WTC11 (cell line): Measurements from ENCODE around the gene USH2A.

ENCODE experiments used
- ATF6 ChIP-seq: sonication (generic); formaldehyde crosslinking; IDR thresholded peaks from 2 replicates; pipeline ENCODE4 v1.8.1; 2023; ENCODE audit warnings: mild to moderate bottlenecking, missing genetic modification reagents
- CTCF ChIP-seq: fragments of 200-600 bp; IDR thresholded peaks from 2 replicates; pipeline ENCODE4 v1.8.0; 2022; ENCODE audit warnings: antibody characterized with exemption
- E2F4 ChIP-seq: sonication (generic); formaldehyde crosslinking; IDR thresholded peaks from 2 replicates; pipeline ENCODE4 v1.8.1; 2022; ENCODE audit warnings: low read depth, mild to moderate bottlenecking, moderate library complexity, missing genetic modification reagents, borderline replicate concordance
- GABPB1 ChIP-seq: sonication (generic); formaldehyde crosslinking; IDR thresholded peaks from 2 replicates; pipeline ENCODE4 v1.8.1; 2023; ENCODE audit warnings: mild to moderate bottlenecking, missing genetic modification reagents
- JUN ChIP-seq: sonication (generic); formaldehyde crosslinking; IDR thresholded peaks from 2 replicates; pipeline ENCODE4 v1.8.0; 2023; ENCODE audit warnings: mild to moderate bottlenecking, missing genetic modification reagents
- MAX ChIP-seq: sonication (generic); formaldehyde crosslinking; IDR thresholded peaks from 2 replicates; pipeline ENCODE4 v1.8.0; 2022; ENCODE audit warnings: mild to moderate bottlenecking, missing genetic modification reagents
- MXD4 ChIP-seq: fragments of 250-450 bp; sonication (Bioruptor Pico); IDR thresholded peaks from 2 replicates; pipeline ENCODE4 v1.8.0; 2021; ENCODE audit warnings: mild to moderate bottlenecking, moderate library complexity, borderline replicate concordance
- RELA ChIP-seq: sonication (generic); formaldehyde crosslinking; IDR thresholded peaks from 2 replicates; pipeline ENCODE4 v1.8.1; 2022; ENCODE audit warnings: missing genetic modification reagents, mild to moderate bottlenecking, borderline replicate concordance
- SP1 ChIP-seq: sonication (generic); formaldehyde crosslinking; conservative IDR thresholded peaks from 2 replicates; pipeline ENCODE4 v1.8.1; 2022; ENCODE audit warnings: missing genetic modification reagents

- no peak for TF ChIP-seq MXD4
- no peak for TF ChIP-seq CTCF
- no peak for TF ChIP-seq JUN
- no peak for TF ChIP-seq RELA (CRISPR knock-in tag)
- no peak for TF ChIP-seq SP1 (CRISPR knock-in tag)
- TF ChIP-seq MAX: no peak
- TF ChIP-seq GABPB1 (CRISPR knock-in tag): no peak
- TF ChIP-seq ATF6 (CRISPR knock-in tag): no peak
- no peak for TF ChIP-seq E2F4 (CRISPR knock-in tag)
Observed at GRCh38 chr1:215794156-215794555, 629.1 kb downstream of the USH2A start.
